ENCODE results near the gene SHISAL1. TPM values are rescaled to one million over a fixed set of nuclear protein-coding genes. Genes with fewer than 3 reads are reported as not detected.

Gene SHISAL1
- total and polyA plus RNA-seq, 2 donors (not counting 1 experiment from before 2014, with no cell fraction given), result not detected

- Histone ChIP-seq H3K27me3 (replicated peaks in 1 of 4; ENCODE audit: control extremely low read depth in 1 of 4, control insufficient read depth in 3 of 4, insufficient read depth in 4 of 4, low read length in 3 of 4) (peaks cover 0 to 3% (median 0%) of the 10 kb centered on the region in 4 experiments), H3K4me2 (replicated peaks; ENCODE audit: low read depth, low read length, poor library complexity, severe bottlenecking) (no peak overlapping the region), H3K4me1 (ENCODE audit: control insufficient read depth in 2 of 2, insufficient read depth in 2 of 2, low read length in 2 of 2) (no peaks in the 10 kb centered on the region), H3K36me3 (replicated peaks in 1 of 2; ENCODE audit: control extremely low read depth in 1 of 2, control insufficient read depth in 1 of 2, extremely low read depth in 1 of 2, insufficient read depth in 2 of 2, low read length in 1 of 2) (no peaks in the 10 kb centered on the region), H3K79me2 (ENCODE audit: control insufficient read depth, insufficient read depth, low read length) (no peaks in the 10 kb centered on the region), H3K9me3 (ENCODE audit: control extremely low read depth in 1 of 3, control insufficient read depth in 2 of 3, insufficient read depth in 1 of 3, low read length in 2 of 3) (no peaks in the 10 kb centered on the region), H4K20me1 (ENCODE audit: control insufficient read depth, insufficient read depth, low read length, poor library complexity, severe bottlenecking) (no peaks in the 10 kb centered on the region), H2AFZ (ENCODE audit: insufficient read depth, low read depth, low read length, poor library complexity, severe bottlenecking) (no peak overlapping the region), H3K4me3 (ENCODE audit: control extremely low read depth in 1 of 5, extremely low read depth in 1 of 5, insufficient read depth in 1 of 5, low read depth in 2 of 5, low read length in 4 of 5) (no peak overlapping the region), H3K9ac (ENCODE audit: low read length) (no peak overlapping the region), H3K27ac (ENCODE audit: low read length in 2 of 2) (no peak overlapping the region)
- DNase-seq (no peak), ATAC-seq (ENCODE audit: low read depth) (no peak)
- intact Hi-C loops (cut with micrococcal nuclease), result no loop called here
- peaks cover 27% of the 10 kb centered on the region for H3K27me3 Mint-ChIP-seq
- TF ChIP-seq CTCF (IDR thresholded peaks at IDR 0.05), result no peak
- no peak for TF ChIP-seq EZH2 (IDR thresholded peaks at IDR 0.05; ENCODE audit: borderline replicate concordance, insufficient read depth, low read depth, low read length, poor library complexity, severe bottlenecking)
- H3K4me1 Mint-ChIP-seq, result no peaks in the 10 kb centered on the region
- H3K9me3 Mint-ChIP-seq (ENCODE audit: insufficient read depth), result no peaks in the 10 kb centered on the region
- WGBS (ENCODE audit: insufficient coverage), result 91% methylated on average over 11 of the region's 13 CpGs
- no peak overlapping the region for H3K27ac Mint-ChIP-seq
- ChIA-PET POLR2A (no interaction called here), CTCF (no interaction called here)
- H3K4me3 Mint-ChIP-seq, result no peak overlapping the region
These were observed 25.0 kb downstream of the SHISAL1 start for GRCh38 chr22:44287741-44288140.

GRCh38 chr22:44287121-44287693 is 25.5 kb downstream of the SHISAL1 start:
- Mint-ChIP-seq H3K27me3 (peaks cover 27% of the 10 kb centered on the region), H3K4me3 (no peak overlapping the region), H3K4me1 (no peaks in the 10 kb centered on the region), H3K27ac (no peak overlapping the region), H3K9me3 (ENCODE audit: insufficient read depth) (no peaks in the 10 kb centered on the region)
- Histone ChIP-seq H3K4me3 (ENCODE audit: control extremely low read depth in 1 of 5, extremely low read depth in 1 of 5, insufficient read depth in 1 of 5, low read depth in 2 of 5, low read length in 4 of 5) (no peak overlapping the region), H3K9me3 (ENCODE audit: control extremely low read depth in 1 of 3, control insufficient read depth in 2 of 3, insufficient read depth in 1 of 3, low read length in 2 of 3) (no peaks in the 10 kb centered on the region), H3K79me2 (ENCODE audit: control insufficient read depth, insufficient read depth, low read length) (no peaks in the 10 kb centered on the region), H3K27ac (ENCODE audit: low read length in 2 of 2) (no peak overlapping the region), H3K36me3 (replicated peaks in 1 of 2; ENCODE audit: control extremely low read depth in 1 of 2, control insufficient read depth in 1 of 2, extremely low read depth in 1 of 2, insufficient read depth in 2 of 2, low read length in 1 of 2) (no peaks in the 10 kb centered on the region), H2AFZ (ENCODE audit: insufficient read depth, low read depth, low read length, poor library complexity, severe bottlenecking) (no peak overlapping the region), H3K4me2 (replicated peaks; ENCODE audit: low read depth, low read length, poor library complexity, severe bottlenecking) (no peak overlapping the region), H3K9ac (ENCODE audit: low read length) (no peak overlapping the region), H3K27me3 (replicated peaks in 1 of 4; ENCODE audit: control extremely low read depth in 1 of 4, control insufficient read depth in 3 of 4, insufficient read depth in 4 of 4, low read length in 3 of 4) (peaks cover 0 to under 1% (median 0%) of the 10 kb centered on the region in 4 experiments), H4K20me1 (ENCODE audit: control insufficient read depth, insufficient read depth, low read length, poor library complexity, severe bottlenecking) (no peaks in the 10 kb centered on the region), H3K4me1 (ENCODE audit: control insufficient read depth in 2 of 2, insufficient read depth in 2 of 2, low read length in 2 of 2) (no peaks in the 10 kb centered on the region)
- ChIA-PET POLR2A (no interaction called here), CTCF (no interaction called here)
- intact Hi-C loops (cut with micrococcal nuclease), result no loop called here
- DNase-seq (no peak), ATAC-seq (ENCODE audit: low read depth) (no peak)
- no peak for TF ChIP-seq CTCF (IDR thresholded peaks at IDR 0.05)
- no peak for TF ChIP-seq EZH2 (IDR thresholded peaks at IDR 0.05; ENCODE audit: borderline replicate concordance, insufficient read depth, low read depth, low read length, poor library complexity, severe bottlenecking)
- 89% methylated on average over 10 of the region's 10 CpGs for WGBS (ENCODE audit: insufficient coverage)
